ENCODE data around the gene AMER2. TPM values are rescaled to one million over a fixed set of nuclear protein-coding genes. Genes with fewer than 3 reads are reported as not detected.

AMER2 gene
- total and polyA plus RNA-seq, 8 donors: 0.03 to 1.1 (median 0.14) TPM; not detected in 5

DNA sequence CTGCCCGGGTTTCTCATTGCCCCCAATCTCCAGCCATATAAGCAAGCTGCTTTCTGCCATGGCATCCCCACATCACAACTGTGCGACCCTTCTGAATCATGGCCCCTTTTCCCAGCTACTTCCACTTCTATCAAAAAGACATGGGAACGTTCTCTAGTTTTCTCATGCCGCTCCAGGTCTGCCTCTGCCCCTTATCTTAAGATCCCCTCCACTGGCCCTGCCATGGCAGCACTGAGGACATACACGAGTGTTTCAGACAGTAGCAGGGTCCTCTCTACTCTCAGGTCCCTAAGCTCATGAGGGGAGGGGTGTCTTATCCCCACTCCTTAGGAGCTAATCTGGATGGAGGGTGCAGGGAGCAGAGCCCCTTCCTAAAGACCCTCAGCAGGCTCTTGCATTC is 5.5 kb upstream of the AMER2 start:
- DNase-seq: no peak
- intact Hi-C loops (cut with DNase I; ENCODE audit: low total_unique reads): no loop called here
- Histone ChIP-seq H3K36me3 (no peaks in the 10 kb centered on the region), H3K27me3 (peaks cover 7 to 73% (median 10%) of the 10 kb centered on the region in 3 donors), H3K9me3 (peaks cover 0 to 7% (median 4%) of the 10 kb centered on the region in 4 donors), H3K4me1 (no peaks in the 10 kb centered on the region), H3K4me3 (no peak overlapping the region), H3K27ac (no peak overlapping the region)
- TF ChIP-seq EP300 (IDR thresholded peaks at IDR 0.05) (no peak), POLR2AphosphoS5 (IDR thresholded peaks at IDR 0.05) (no peak), POLR2A (IDR thresholded peaks at IDR 0.05) (no peak)
- TF ChIP-seq, protein P1, sequence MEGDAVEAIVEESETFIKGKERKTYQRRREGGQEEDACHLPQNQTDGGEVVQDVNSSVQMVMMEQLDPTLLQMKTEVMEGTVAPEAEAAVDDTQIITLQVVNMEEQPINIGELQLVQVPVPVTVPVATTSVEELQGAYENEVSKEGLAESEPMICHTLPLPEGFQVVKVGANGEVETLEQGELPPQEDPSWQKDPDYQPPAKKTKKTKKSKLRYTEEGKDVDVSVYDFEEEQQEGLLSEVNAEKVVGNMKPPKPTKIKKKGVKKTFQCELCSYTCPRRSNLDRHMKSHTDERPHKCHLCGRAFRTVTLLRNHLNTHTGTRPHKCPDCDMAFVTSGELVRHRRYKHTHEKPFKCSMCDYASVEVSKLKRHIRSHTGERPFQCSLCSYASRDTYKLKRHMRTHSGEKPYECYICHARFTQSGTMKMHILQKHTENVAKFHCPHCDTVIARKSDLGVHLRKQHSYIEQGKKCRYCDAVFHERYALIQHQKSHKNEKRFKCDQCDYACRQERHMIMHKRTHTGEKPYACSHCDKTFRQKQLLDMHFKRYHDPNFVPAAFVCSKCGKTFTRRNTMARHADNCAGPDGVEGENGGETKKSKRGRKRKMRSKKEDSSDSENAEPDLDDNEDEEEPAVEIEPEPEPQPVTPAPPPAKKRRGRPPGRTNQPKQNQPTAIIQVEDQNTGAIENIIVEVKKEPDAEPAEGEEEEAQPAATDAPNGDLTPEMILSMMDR (IDR thresholded peaks at IDR 0.05): no peak
- 80 to 90% (median 87%) methylated on average over 5 of the region's 5 CpGs for WGBS, 5 donors

DNA sequence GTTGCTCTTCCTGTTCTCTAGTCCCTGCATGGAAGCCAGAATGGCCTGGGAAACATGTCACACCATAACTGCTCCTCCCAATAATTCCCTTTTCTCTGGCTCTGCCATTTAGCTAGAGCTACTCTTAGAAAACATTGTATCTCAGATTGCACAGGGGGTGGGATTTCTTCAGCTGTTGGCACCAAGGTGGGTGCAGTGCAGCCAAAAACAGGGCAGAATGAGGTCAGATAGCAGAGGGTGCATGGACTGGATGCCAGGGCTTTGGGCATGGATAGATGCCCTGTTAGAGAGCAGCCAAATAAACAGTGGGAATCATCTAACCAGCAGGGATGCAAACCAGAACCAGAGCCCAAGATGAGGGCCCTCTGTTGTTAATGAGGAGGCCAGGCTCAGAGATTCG is 4.9 kb upstream of the AMER2 start:
- Histone ChIP-seq H3K27me3 (peaks cover 8 to 78% (median 16%) of the 10 kb centered on the region in 3 donors), H3K27ac (no peak overlapping the region), H3K4me3 (no peak overlapping the region), H3K9me3 (peaks cover 0 to 6% (median 4%) of the 10 kb centered on the region in 4 donors), H3K36me3 (no peaks in the 10 kb centered on the region), H3K4me1 (peaks cover 0 to 5% (median 3%) of the 10 kb centered on the region in 4 donors)
- no peak for DNase-seq
- 19 to 53% (median 23%) methylated on average over 1 of the region's 1 CpG for WGBS, 5 donors
- TF ChIP-seq POLR2AphosphoS5 (IDR thresholded peaks at IDR 0.05) (no peak), EP300 (IDR thresholded peaks at IDR 0.05) (no peak), POLR2A (IDR thresholded peaks at IDR 0.05) (no peak)
- TF ChIP-seq, protein P1 (IDR thresholded peaks at IDR 0.05): no peak
- intact Hi-C loops (cut with DNase I; ENCODE audit: low total_unique reads): no loop called here

DNA sequence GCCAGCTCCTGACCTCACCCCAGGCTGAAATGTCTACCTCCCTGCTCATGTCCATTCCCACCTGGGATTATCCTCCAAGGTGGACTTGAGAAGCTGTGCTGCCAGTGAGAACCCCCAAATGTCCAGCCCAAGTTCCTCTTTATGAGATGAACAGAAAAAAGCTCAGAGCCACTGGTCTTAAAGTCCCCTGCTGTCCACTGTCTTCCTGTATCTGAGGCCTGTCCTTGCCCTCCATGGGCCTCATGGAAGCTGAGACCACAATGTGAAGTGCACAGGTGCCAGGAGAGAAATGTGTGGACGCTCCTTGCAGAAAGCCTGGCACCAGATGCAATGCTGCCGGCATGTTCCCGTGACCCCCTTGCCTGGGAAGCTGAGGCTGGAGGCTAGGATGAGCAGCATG is 3.3 kb upstream of the AMER2 start:
- TF ChIP-seq EP300 (IDR thresholded peaks at IDR 0.05) (no peak), POLR2A (IDR thresholded peaks at IDR 0.05) (no peak), POLR2AphosphoS5 (IDR thresholded peaks at IDR 0.05) (no peak)
- TF ChIP-seq, protein P1 (IDR thresholded peaks at IDR 0.05): no peak
- peaks cover 9 to 20% (median 18%) of the 10 kb centered on the region in 4 donors for H3K4me1 ChIP-seq
- no peak overlapping the region for H3K27ac ChIP-seq
- no peak overlapping the region for H3K4me3 ChIP-seq
- intact Hi-C loops (cut with DNase I; ENCODE audit: low total_unique reads): no loop called here
- WGBS, 5 donors: 82 to 100% (median 85%) methylated on average over 3 of the region's 3 CpGs
- peaks cover 23 to 94% (median 32%) of the 10 kb centered on the region in 3 donors for H3K27me3 ChIP-seq
- no peak for DNase-seq
- H3K36me3 ChIP-seq: no peaks in the 10 kb centered on the region
- peaks cover 0 to 6% (median 4%) of the 10 kb centered on the region in 4 donors for H3K9me3 ChIP-seq

DNA sequence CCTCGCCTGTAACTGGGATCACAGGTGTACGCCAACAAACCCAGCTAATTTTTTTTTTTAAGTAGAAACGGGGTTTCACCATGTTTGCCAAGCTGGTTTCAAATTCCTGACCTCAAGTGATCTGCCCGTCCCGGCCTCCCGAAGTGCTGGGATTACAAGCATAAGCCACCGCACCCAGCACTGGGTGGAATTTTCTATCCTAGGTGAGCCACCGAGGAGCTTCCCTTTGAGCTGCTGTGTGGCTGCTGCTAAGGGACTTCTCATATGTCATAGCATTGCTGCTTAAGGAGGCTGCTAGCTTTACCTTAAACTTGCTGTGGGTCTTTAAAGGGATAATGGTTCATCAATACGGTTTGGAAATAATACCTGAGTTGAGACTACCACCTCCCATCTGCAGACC is 2.9 kb upstream of the AMER2 start:
- DNase-seq: no peak
- TF ChIP-seq EP300 (IDR thresholded peaks at IDR 0.05): no peak
- TF ChIP-seq POLR2A (IDR thresholded peaks at IDR 0.05): no peak
- TF ChIP-seq POLR2AphosphoS5 (IDR thresholded peaks at IDR 0.05): no peak
- TF ChIP-seq, protein P1 (IDR thresholded peaks at IDR 0.05): no peak
- Histone ChIP-seq H3K36me3 (no peaks in the 10 kb centered on the region), H3K4me1 (peaks cover 9 to 21% (median 18%) of the 10 kb centered on the region in 4 donors), H3K27ac (no peak overlapping the region), H3K27me3 (peaks cover 27 to 97% (median 36%) of the 10 kb centered on the region in 3 donors), H3K9me3 (peaks cover 0 to 6% (median 4%) of the 10 kb centered on the region in 4 donors), H3K4me3 (no peak overlapping the region)
- intact Hi-C loops (cut with DNase I; ENCODE audit: low total_unique reads): no loop called here
- WGBS, 5 donors: 60 to 83% (median 62%) methylated on average over 9 of the region's 9 CpGs

Data from stomach (tissue), 9 donors.